KMS-11 (cell line): ENCODE data around the gene TIMM22.

Experiments used
- H2AFZ ChIP-seq: fragments of 200-600 bp; sonication (generic); 2 replicates; pipeline ENCODE4 v1.6.1; 2016; ENCODE audit warnings: antibody characterized with exemption, mixed run types, low read depth
- H3K27ac ChIP-seq: fragments of 200-600 bp; sonication (generic); 2 replicates; pipeline ENCODE4 v1.6.1; 2016; ENCODE audit warnings: mild to moderate bottlenecking, mixed run types
- H3K27me3 ChIP-seq: fragments of 200-600 bp; sonication (generic); 2 replicates; pipeline ENCODE4 v1.6.1; 2017; ENCODE audit warnings: mild to moderate bottlenecking, low read depth, mixed run types, moderate library complexity; ENCODE audit not compliant: insufficient read depth
- H3K36me3 ChIP-seq: fragments of 200-600 bp; sonication (generic); 2 replicates; pipeline ENCODE4 v1.6.1; 2017; ENCODE audit warnings: mild to moderate bottlenecking, mixed run types; ENCODE audit not compliant: insufficient read depth
- H3K4me1 ChIP-seq: fragments of 200-600 bp; sonication (generic); 2 replicates; pipeline ENCODE4 v1.6.1; 2016; ENCODE audit warnings: mild to moderate bottlenecking, low read depth, mixed run types; ENCODE audit not compliant: poor library complexity, severe bottlenecking
- H3K4me2 ChIP-seq: fragments of 200-600 bp; sonication (generic); 2 replicates; pipeline ENCODE4 v1.7.0; 2016; ENCODE audit warnings: mild to moderate bottlenecking, mixed run types
- H3K4me3 ChIP-seq: fragments of 200-600 bp; sonication (generic); IDR thresholded peaks from 2 replicates; pipeline ENCODE4 v1.6.1; 2017; ENCODE audit warnings: low read depth, low read length, mixed read lengths; ENCODE audit not compliant: insufficient read depth
- H3K79me2 ChIP-seq: fragments of 200-600 bp; sonication (generic); 2 replicates; pipeline ENCODE4 v1.6.1; 2016; ENCODE audit warnings: low read depth, mixed run types; ENCODE audit not compliant: insufficient read depth
- H3K9ac ChIP-seq: fragments of 200-600 bp; sonication (generic); 2 replicates; pipeline ENCODE4 v1.6.1; 2016; ENCODE audit warnings: mild to moderate bottlenecking, mixed run types
- H4K20me1 ChIP-seq: fragments of 200-600 bp; sonication (generic); 2 replicates; pipeline ENCODE4 v1.6.1; 2016; ENCODE audit warnings: mild to moderate bottlenecking, mixed run types; ENCODE audit not compliant: insufficient read depth
- TF ChIP-seq, protein P1 (sequence below): fragments of 200-600 bp; sonication (generic); conservative IDR thresholded peaks from 2 replicates; pipeline ENCODE4 v1.6.1; 2017; ENCODE audit warnings: low read depth, mild to moderate bottlenecking, antibody characterized with exemption, low read length, moderate library complexity, mixed read lengths

Gene TIMM22

DNA sequence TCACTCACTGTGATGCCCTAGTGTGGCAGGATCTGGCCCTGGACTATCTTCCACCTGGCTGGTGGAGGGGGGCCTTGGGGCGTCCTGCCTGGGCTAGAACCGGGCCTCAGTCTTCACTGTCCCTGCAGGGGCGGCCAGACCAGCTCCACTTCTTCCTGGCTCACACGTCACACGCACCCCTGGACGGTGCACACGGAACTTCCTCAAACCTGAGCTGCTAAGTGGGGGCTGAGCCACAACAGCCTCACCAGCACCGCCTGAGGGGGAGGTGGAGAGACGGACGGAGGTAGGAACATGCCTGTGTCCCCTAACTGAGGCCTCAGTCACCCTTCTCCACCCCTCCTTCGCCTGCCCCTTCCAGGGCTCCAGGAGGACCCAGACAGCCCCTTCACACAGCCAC lies 36.6 kb downstream of the TIMM22 start:
- no peak overlapping the region for H3K9ac ChIP-seq
- H3K4me3 ChIP-seq, result no peak overlapping the region
- H3K36me3 ChIP-seq, result no peaks in the 10 kb centered on the region
- H3K27ac ChIP-seq, result no peak overlapping the region
- TF ChIP-seq, protein P1, sequence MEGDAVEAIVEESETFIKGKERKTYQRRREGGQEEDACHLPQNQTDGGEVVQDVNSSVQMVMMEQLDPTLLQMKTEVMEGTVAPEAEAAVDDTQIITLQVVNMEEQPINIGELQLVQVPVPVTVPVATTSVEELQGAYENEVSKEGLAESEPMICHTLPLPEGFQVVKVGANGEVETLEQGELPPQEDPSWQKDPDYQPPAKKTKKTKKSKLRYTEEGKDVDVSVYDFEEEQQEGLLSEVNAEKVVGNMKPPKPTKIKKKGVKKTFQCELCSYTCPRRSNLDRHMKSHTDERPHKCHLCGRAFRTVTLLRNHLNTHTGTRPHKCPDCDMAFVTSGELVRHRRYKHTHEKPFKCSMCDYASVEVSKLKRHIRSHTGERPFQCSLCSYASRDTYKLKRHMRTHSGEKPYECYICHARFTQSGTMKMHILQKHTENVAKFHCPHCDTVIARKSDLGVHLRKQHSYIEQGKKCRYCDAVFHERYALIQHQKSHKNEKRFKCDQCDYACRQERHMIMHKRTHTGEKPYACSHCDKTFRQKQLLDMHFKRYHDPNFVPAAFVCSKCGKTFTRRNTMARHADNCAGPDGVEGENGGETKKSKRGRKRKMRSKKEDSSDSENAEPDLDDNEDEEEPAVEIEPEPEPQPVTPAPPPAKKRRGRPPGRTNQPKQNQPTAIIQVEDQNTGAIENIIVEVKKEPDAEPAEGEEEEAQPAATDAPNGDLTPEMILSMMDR, result no peak
- H3K4me2 ChIP-seq, result no peak overlapping the region
- H2AFZ ChIP-seq, result no peak overlapping the region
- no peaks in the 10 kb centered on the region for H4K20me1 ChIP-seq
- H3K4me1 ChIP-seq, result no peaks in the 10 kb centered on the region
- H3K79me2 ChIP-seq, result no peaks in the 10 kb centered on the region
- no peaks in the 10 kb centered on the region for H3K27me3 ChIP-seq

DNA sequence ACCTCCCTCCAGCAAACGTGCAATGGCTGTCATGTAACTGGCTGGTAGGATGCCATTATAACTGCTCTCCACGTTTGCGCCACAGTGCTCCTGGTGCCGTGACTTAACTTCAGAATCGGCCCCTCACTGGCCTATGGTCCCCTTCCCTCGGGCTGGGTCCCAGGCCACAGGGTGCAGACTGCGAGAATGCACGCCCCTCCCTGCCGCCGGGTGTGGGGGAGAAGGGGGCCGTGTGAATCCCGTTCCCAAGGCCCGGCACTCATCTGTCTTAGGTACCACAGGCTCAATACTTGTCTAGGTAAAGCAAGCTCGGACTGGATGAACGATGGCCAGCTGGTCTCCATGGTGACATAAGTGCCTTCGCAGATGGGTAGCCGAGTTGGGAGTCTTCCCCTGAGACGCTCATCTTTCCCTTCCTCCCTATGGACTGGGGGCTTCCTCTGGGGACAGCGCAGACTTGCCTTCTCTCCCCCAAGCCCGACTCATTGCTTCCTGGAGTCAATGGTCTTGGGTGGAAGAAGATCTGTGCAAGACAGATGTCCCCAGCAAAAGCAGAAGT lies 37.8 kb downstream of the TIMM22 start:
- H3K4me3 ChIP-seq, result no peak overlapping the region
- no peaks in the 10 kb centered on the region for H3K79me2 ChIP-seq
- H4K20me1 ChIP-seq, result no peaks in the 10 kb centered on the region
- H3K36me3 ChIP-seq, result no peaks in the 10 kb centered on the region
- H2AFZ ChIP-seq, result no peak overlapping the region
- TF ChIP-seq, protein P1, result no peak
- no peak overlapping the region for H3K4me2 ChIP-seq
- no peaks in the 10 kb centered on the region for H3K4me1 ChIP-seq
- no peaks in the 10 kb centered on the region for H3K27me3 ChIP-seq
- H3K9ac ChIP-seq, result no peak overlapping the region
- H3K27ac ChIP-seq, result no peak overlapping the region

DNA sequence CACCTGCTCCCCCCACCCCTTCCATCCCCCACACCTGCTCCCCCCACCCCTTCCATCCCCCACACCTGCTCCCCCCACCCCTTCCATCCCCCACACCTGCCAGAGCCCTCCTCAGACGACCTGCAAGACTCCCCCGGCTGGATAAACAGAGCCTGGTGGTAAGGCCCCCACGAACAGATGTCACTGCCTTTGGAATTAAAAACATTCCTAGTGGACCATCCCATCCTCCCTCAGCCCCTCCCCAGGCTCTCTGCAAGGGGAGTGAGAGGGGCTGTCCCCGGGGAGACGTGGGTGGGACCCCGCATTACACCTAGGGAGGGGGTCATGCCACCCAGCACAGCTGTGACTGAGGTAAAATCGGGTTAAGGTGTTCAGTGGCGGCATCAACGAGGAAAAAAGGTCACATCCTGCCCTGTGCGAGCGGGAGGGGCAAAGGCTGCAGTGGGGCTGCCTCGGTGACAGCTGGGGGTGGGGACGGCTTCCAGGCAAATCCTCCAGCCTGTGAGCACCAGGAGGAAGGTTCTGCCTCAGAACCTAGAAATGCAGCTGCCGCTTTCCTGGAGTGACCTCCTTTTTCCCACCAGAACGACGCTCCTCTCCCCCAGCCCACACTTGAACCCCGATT lies 38.7 kb downstream of the TIMM22 start:
- no peaks in the 10 kb centered on the region for H3K79me2 ChIP-seq
- no peak overlapping the region for H3K4me3 ChIP-seq
- H3K27me3 ChIP-seq, result no peaks in the 10 kb centered on the region
- no peak overlapping the region for H3K9ac ChIP-seq
- H3K36me3 ChIP-seq, result no peaks in the 10 kb centered on the region
- H3K27ac ChIP-seq, result no peak overlapping the region
- no peaks in the 10 kb centered on the region for H4K20me1 ChIP-seq
- TF ChIP-seq, protein P1, result no peak
- no peak overlapping the region for H3K4me2 ChIP-seq
- H2AFZ ChIP-seq, result no peak overlapping the region
- no peaks in the 10 kb centered on the region for H3K4me1 ChIP-seq

DNA sequence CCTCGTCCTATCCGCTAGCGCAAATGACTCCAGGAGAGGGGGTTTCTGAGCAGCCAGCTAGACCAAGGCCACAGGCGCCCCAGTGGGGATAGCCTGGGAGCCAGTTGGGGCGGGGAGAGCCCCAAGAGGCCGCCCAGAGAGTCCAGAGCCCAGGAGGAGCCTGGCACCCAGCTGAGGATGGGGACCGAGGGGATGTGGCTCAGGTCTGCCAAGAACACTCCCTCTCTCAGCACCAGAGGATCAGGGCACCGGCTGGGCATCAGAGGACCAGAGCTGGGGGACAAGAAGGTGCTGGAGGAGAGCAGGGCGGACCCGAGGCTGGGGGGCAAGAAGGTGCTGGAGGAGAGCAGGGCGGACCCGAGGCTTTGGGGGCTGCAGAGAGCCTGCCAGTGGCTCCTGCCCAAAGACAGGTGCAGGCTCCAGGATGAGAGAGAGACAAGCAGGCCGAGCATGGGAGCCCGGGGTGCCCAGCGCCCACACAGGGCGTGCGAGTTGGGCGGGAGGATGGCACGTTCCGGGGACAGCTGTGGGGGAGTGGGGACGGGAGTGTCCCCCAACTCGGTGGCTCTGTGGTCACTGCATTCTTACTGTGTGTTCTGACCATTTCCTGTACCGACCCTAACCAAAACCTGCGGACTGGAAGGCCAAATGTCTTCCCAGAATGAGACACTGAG lies 39.4 kb downstream of the TIMM22 start:
- H3K36me3 ChIP-seq, result no peaks in the 10 kb centered on the region
- H4K20me1 ChIP-seq, result no peaks in the 10 kb centered on the region
- no peak overlapping the region for H3K4me2 ChIP-seq

More for the DNA sequence above, 39.4 kb downstream of the TIMM22 start:
- Histone ChIP-seq H2AFZ (no peak overlapping the region), H3K4me1 (no peaks in the 10 kb centered on the region), H3K79me2 (no peaks in the 10 kb centered on the region), H3K27me3 (no peaks in the 10 kb centered on the region), H3K9ac (no peak overlapping the region), H3K27ac (no peak overlapping the region), H3K4me3 (no peak overlapping the region)
- TF ChIP-seq, protein P1, result no peak
